ENCODE data around the gene SYNE1.
"Not testable (repeated sequence)": the region's sequence is repeated elsewhere in the genome, so short reads cannot be mapped to it uniquely, and the experiment has no call there.

The SYNE1 gene

DNA sequence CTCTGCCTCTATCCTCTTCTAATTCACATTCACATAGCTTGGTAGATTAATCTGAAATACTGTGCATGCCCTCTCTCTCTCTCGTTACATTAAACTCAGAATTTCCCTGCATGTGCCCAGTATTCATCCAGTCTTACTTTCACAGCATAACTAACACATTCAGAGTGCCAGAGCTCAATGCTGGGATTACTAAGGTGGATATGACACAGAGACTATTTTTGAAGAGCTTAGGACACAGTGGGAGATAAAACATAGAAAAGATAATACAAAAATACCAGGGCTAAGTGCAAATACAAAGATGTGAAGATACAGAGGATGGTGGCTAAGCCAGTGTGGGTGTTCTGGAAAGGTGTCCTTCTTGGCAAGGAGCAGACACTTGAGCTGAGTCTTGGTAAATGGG is 6.3 kb downstream of the SYNE1 start:
- DNase-seq (ENCODE audit: low read depth in 2 of 2) = no peak

DNA sequence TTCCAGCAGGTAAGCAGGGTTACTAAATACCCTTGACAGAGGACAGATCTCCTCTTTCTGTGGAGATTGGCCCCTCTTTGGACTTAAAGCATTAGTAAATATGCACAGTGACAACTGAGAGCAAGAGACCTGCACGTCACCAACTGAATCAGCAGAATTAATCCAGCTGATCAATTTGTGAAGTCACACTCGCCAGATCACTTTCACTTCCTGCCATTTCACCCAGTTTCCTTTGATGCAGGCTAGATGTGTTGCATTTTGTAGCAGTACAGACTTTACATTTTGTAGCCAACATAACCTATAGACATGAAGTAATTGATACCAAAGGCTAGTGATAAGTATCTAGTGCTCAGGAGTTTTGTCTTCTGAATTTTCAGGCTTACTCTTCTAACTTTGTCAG is 11.9 kb downstream of the SYNE1 start:
- no peak for DNase-seq (ENCODE audit: low read depth in 2 of 2)

DNA sequence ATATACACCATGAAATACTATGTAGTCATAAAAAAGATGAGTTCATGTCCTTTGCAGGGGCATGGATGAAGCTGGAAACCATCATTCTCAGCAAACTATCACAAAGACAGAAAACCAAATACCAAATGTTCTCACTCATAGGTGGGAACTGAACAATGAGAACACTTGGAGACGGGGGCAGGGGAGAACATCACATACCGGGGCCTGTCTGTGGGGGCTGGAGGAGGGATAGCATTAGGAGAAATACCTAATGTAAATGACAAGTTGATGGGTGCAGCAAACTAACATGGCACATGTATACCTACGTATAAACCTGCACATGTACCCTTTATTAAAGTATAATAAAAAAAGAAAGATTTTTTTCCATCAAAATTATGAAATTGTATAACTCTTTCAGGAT is 22.4 kb downstream of the SYNE1 start:
- not testable (repeated sequence) for DNase-seq (ENCODE audit: low read depth in 2 of 2)

DNA sequence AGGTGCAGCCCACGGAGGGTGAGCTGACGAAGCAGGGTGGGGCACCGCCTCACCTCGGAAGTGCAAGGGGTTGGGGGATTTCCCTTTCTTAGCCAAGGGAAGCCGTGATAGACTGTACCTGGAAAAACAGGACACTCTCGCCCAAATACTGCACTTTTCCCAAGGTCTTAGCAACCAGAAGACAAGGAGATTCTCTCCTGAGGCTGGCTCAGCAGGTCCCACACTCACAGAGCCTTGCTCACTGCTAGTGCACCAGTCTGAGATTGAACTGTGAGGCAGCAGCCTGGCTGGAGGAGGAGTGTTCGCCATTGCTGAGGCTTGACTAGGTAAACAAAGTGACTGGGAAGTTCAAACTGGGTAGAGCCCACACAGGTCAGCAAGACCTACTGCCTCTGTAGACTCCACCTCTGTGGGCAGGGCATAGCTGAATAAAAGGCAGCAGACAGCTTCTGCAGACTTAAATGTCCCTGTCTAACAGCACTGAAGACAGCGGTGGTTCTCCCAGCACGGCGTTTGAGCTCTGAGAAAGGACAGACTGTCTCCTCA is 28.0 kb downstream of the SYNE1 start:
- DNase-seq (ENCODE audit: low read depth in 2 of 2) = no peak

DNA sequence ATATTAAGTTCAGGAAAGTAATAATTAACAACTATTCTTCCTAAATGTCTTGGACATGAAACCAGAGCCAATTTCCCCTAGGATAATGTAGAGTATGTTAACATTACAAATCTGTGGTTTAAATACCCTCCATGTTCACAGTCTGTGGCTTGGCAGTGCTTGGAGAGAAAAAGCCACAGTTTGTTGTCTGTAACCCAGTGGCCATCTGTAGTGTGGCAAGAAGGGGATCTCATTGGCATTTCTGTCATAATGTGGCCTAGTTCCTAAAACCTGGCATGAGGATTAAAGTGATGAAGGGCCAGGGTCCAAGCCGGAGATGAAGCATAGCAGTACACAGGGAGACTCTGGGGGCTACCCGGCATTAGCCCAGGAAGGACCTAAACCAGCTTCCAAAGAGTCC is 31.2 kb downstream of the SYNE1 start:
- no peak for DNase-seq (ENCODE audit: low read depth in 2 of 2)

DNA sequence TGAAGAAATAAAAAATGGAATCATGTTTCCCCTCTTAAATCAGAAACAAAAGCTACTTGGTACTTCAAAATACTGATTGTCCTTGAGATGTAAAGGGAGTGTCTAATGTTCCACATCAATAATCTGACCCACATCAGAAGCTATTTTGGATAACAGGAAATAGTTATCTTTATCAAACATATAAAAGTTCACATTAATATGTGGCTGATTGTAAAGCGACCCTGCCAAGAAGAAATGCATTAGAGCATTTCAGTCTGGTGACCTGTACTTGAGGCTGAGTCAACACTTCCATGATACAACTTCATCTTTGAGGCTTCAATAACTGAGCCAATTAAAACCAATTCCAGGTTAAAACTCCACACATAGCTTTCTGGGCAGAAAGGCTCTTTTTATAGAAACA is 31.8 kb downstream of the SYNE1 start:
- DNase-seq (ENCODE audit: low read depth in 2 of 2) = no peak

DNA sequence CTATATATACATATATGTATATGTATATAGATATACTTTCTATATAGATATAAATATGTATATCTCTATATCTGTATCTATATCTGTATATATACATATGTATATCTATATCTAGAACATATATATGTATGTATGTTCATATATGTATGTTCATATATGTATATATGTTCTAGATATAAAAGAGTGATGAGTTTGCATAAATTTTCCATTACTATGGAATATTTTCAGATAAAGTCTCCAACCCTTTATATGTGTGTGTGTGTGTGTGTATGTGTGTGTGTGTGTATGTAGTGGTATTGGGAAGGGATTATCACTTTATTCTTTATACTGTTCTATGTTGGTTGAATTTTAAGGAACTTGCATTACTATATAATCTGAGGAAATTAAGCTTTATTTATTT is 33.3 kb downstream of the SYNE1 start:
- no peak for DNase-seq (ENCODE audit: low read depth in 2 of 2)

DNA sequence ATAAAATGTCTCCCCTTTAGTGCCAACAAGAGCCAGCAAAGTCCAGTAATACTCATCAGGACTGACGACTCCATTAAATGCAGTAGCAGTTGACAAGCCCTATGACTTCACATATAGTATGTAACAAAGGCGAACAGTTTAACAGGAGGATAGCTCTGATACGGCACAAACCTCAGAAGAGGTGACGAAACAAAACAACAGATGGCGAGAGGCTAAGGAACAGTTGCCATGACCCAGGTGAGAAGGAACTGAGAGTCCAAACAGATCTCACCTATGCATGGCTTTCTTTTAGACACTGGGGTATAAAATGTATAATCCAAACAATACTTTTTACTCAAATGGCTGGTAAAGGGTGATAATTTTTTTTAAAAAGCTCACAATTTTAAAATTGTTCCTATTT is 37.1 kb downstream of the SYNE1 start:
- no peak for DNase-seq (ENCODE audit: low read depth in 2 of 2)

DNA sequence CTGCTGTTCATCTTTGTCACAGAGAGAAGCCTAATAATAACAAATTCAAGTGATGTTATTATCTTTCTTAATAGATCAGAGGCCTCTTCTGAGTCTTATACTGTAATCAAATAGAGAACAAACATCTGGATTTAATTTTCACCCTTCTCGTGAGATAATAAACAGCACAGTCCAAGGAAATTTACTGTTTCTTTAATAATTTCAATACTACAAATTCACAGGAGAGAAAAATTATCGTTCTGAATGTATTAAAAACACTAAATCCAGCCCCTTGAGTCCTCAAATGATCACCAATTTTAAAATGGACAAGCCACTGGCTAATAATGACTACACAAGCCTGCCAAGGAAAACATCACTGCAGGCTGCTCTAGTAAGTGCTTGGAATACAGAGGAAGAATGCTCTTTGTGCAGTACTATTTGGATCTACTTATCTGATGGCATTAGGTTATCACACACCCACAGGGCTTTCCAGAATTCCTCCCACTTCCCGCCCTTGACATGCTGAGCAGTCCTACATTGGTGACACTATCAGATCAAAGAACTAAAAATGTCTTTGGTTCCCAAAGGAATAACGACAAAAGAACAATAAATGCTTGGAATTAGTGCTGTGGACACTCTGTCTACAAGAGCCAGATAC is 38.1 kb downstream of the SYNE1 start:
- no peak for DNase-seq (ENCODE audit: low read depth in 2 of 2)

DNA sequence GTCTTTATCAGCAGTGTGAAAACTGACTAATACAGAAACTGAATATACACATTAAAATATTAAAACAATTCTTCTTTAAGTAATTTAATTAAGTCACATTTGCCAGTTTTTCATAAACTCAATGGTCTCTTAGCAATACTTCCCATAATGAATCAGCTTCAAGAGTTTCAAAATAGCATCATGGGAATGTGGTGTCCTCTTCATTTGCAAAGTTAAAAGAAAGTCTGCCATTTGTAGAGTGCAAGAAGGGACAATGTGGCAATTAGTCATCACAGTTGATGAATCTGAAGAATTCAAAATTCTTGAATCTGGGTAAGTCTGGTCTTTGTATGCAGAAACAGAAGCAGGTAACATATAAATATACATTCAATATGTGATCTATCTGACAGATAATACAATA is 38.7 kb downstream of the SYNE1 start:
- no peak for DNase-seq (ENCODE audit: low read depth in 2 of 2)

DNA sequence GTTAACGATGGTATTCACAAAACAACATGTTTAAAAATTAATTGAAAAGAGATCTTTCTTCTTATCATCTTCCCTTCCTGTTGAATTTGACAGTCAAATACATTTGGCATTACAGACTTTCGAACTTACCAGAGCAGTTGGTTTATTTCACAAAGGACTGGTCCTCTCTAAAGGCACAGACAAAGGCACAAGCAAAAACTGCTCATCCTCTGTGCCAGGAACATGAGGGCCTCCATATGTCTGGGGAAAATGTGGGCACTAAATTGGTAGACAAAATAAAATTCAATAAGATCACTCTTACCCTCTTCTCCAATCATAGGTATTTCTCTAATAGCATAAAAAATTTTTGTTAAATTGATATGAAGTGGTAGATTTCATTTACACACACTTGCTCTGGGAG is 40.4 kb downstream of the SYNE1 start:
- no peak for DNase-seq (ENCODE audit: low read depth in 2 of 2)

DNA sequence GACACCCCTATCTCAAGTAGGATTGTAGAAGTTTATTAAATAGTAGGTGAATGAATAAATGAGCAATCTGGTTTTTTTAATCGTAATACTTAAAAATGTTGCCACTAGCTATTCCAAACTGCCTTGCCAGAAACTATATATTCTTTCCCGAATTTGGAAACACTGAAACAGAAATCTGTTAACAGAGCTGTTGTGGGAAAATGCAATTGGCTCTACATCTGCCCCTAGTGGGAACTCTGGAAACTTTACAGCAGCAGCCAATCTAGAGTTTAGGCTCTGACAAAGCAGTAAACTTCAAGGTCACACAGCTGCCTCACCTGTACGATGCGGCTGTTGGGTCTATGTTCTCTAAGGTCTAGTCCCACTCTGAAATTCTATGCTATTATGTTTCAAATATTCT is 41.7 kb downstream of the SYNE1 start:
- DNase-seq (ENCODE audit: low read depth in 2 of 2) = no peak

DNA sequence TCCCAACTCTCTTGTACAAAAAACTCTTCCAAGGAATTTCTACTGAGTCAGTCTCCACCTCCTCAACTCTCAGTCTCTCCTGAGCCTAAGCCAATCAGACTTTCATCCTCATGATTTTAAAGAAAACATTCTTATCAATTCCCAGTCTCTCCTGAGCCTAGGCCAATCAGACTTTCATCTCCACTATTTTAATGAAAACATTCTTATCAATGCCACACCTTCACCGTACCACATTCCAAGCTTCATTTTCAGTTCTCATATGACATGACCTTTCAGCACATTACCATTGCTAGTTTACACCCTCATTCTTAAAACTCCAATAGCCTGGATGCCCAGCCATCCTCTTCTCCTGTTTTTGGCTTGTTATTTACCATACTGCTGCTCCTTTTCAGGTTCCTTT is 42.5 kb downstream of the SYNE1 start:
- DNase-seq (ENCODE audit: low read depth in 2 of 2) = no peak

DNA sequence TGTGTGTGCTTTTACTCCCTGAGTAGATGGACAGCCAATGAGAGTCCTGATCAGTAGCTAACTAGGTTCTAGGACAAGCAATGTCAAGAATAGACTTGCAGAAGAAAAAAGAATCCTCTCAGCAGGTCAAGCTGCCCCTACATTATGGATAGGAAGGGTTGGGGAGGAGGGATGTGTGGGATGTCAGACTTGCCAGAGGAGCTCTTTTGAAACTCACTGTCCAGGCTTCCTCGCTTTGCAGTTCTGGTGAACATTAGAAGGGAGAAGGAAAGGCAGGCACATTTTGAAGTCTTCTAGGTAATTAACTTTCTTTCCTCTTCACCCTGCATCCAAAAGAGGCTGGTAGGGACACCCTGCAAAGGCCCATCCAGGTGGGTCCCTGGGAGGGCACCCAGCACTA is 48.7 kb downstream of the SYNE1 start:
- DNase-seq (ENCODE audit: low read depth in 2 of 2) = no peak

DNA sequence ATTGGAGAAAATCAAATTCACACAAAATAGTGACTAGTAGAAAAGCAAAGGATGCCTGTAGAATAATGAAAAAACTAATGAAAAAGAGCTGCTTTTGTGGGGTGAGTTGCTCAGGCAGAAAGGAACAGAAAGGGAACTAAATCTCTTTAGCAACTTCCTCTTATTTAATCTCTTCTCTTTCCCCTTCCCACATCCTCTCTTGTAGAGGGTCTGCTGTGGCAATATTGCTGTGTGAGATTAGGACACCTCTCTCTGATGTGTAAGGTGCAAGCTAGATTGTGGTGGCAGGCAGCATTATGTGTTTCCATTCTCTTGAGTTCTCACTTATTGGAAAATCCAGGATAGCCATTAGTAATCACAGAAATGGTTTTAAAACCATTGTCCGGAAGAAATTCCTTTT is 49.7 kb downstream of the SYNE1 start:
- no peak for DNase-seq (ENCODE audit: low read depth in 2 of 2)

DNA sequence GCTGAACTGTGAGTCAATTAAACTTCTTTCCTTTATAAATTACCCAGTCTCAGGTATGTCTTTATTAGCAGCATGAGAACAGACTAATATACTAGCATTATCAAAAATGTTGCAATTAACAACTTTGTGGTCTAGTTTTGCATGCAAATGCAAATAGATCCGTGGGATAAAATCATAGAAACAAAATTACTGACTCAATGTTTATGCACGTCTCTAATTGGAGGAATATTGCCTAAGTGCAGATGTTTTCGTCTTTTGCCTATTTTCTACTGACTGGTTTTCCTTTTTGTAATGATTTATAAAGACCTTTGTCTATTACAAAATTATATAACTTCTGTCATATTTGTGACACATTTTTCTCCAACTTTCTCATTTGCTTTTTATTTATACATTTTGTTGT is 51.9 kb downstream of the SYNE1 start:
- DNase-seq (ENCODE audit: low read depth in 2 of 2) = no peak

DNA sequence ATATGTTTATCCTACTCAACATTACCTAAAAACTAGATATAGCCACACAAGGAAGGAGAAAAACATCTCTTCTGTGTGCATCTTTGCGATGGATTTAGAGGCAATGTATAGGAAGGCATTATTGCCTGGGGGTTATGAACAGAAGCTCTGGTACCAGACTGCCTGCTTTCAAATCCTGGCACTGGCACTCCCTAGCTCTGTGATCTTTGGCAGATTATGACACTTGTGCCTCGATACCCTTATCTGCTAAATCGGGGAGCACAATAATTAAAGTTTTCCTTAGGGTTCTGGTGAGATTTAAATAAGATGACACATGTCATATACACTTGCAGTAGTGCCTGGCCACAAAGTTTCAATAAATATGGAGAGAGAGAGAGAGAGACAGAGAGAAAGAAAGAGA is 53.3 kb downstream of the SYNE1 start:
- no peak for DNase-seq (ENCODE audit: low read depth in 2 of 2)

DNA sequence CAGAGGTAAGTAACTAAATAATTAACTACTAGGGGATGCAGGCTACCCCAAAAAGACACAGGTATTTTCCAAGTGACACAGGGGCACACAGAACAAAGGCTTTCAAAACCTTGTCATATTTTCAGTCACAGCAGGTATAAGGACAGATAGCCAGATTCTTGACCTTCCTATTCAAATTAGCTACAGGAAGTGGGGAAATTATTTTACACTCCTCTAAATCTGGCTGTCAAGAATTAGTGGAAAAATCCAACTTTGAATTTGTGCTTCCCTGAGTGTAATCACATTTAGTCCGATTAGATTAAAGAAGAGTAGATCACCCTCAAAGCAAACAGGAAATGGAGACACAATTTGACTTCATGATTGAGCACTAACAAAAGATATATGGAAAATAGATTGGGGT is 60.6 kb downstream of the SYNE1 start:
- no peak for DNase-seq (ENCODE audit: low read depth in 2 of 2)

DNA sequence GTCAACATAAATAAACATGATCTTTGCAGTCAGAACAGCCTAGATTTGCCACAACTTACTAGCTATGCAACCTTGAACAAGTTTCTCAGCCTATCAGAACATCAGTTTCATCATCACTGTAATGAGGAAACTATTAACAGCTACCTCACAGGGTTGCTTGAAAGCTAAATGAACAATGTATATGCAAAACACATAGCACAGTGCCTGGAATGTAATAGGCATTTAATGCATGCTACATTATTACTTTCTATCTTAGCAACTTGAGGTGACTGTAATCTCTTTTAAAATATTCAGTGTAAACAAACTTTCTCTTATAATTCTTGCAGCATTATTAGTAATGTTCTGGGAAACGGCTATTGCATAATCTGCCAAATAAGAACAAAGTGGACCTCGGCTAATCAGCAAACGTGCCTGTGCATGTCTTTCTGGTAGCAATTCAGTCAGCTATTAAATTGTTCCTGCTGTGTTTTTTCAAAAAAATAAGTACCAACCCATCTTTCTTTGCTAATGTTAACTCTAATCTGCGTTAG is 61.5 kb downstream of the SYNE1 start:
- no peak for DNase-seq (ENCODE audit: low read depth in 2 of 2)

DNA sequence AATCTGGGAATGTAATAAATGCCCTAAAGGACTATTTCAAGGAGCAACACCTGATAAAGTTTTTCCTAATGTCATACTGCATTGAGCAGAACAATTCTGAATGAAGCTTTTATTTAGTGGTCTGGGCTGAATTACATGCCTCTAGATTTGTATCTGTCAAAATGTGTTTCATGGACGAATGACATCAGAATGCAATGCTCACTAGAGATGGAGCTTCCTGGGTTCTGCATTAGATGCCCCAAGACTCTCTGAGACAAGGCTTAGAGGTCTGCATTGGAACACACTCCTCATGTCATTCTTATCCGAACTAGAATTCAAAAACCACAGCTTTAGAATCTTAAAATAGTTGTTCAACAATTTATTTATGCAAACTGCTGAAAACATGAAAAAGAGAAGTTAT is 62.0 kb downstream of the SYNE1 start:
- no peak for DNase-seq (ENCODE audit: low read depth in 2 of 2)

DNA sequence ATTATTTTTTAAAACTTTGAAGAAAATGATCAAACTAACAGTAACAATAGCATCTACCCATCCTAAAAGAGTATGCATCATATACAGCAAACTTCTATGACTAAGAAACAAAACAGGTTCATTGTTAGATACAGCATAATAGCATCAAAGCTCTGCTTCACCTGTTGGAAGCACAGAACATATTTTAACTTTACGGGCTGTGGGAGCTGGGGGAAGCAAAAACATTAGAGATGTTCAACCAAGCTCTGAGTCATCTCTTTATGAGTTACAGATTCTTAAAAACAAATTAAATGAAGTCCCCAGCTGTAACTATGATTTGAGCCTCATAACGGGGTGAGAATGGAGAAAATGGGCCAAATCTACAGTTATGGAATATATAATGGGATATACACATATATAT is 63.4 kb downstream of the SYNE1 start:
- no peak for DNase-seq (ENCODE audit: low read depth in 2 of 2)

DNA sequence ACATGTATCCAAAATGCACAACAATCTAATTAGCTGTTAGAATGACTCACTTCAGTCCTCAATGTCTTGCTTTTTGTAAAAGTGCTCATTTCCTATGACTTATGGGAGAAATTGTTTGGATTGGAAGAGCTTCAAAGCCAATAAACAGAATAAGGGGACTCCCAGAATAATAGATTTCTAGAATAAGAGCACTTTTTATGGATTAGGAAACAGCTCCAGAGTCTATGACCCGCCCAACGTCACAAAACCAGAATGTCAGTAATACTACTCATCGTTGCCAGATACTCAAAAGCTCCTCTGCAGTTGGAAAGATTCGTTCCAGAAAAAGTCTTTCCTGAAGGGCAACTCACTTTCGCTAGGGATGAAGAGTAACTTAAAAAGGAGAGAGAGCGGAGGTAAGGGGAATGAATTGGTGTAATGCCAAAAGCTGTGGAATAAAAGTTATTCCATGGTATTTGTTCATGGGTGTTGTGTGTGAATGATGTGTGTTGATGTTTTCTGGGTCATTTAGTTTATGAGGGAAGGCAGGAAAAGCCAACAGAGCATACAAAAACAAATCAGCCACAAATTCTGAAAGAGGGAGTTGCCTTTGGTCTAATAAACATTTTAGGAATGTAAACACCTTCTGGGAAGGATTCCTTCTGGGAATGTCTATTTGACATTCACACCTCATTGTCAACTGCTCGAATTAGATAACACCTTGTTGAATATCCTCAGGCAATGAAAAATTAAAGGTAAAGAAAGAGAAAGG is 64.6 kb downstream of the SYNE1 start:
- DNase-seq (ENCODE audit: low read depth in 2 of 2) = no peak

DNA sequence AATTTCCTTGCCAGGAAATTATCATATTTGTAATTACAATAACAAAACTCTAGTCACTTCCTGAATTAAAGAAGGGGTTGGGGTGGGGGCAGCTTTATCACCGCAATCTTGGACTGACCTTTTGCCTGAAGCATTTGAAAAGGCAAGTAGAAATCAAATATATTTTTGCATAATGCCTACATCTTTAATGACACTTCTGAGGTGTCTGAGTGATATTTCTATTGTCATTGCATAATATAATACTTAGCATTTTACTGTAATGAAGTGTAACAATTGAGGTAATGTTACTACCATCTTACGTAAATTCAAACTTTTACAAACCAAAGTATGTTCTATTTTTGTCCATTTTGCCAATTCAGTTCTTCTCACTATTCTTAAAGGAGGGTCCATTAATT is 65.2 kb downstream of the SYNE1 start:
- no peak for DNase-seq (ENCODE audit: low read depth in 2 of 2)

Measured in activated CD4-positive, alpha-beta T cell treated with anti-CD3 and anti-CD28 coated beads for 24 hours (primary cell).